GM21423 (cell line): Measurements from ENCODE around the gene LRRK1.

Source experiments
- ATAC-seq: cut with Tn5 transposase; IDR thresholded peaks from one replicate; pipeline ENCODE4 v1.9.1; 2021; ENCODE audit warnings: mild to moderate bottlenecking, moderate library complexity; ENCODE audit not compliant: unreplicated experiment

LRRK1 gene

GRCh38 chr15:100890051-100890720 is 29.0 kb upstream of the LRRK1 start:
- ATAC-seq, result no peak

- ATAC-seq, result no peak
Measured at GRCh38 chr15:100890850-100891249, 28.3 kb upstream of the LRRK1 start.

- no peak for ATAC-seq
Measured at GRCh38 chr15:100891307-100892012, 27.7 kb upstream of the LRRK1 start.

GRCh38 chr15:100892013-100892355 is 27.2 kb upstream of the LRRK1 start:
- no peak for ATAC-seq

DNA sequence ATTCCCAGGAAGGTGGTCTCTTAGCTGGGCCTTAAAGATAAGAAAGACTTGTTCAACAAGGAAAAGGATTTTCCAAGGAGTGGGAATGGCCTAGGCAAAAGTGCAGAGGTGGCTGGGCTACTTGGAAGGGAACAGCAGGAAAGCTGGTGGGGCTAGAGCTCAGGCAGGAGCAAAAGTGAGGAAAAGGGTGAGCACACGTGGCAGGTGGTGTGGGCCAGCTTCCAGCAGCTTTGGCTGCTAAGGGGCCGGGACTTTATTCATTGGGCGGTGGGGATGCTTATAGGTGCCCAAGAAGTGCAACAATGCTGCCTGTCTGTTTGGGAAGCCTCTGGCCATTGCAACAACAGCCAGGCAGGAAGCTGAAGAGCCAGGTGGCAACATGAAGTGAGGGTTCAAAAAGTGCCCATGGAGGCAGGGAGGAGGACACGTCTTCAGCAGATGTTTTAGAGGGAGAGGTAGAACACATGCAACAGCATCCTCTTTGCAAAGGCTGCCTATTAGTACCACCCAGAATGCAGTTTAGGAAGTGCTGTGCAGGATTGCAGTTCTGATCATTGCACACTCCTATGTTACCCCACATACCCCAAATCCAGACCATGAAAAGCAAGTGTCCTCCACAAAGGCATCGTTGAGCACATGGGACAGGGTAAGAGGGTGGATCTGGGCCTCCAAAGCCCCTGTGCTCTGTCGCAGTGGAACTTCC is 25.7 kb upstream of the LRRK1 start:
- no peak for ATAC-seq

- ATAC-seq, result no peak
Measured at GRCh38 chr15:100893964-100894295, 25.2 kb upstream of the LRRK1 start.

GRCh38 chr15:100895721-100896120 is 23.4 kb upstream of the LRRK1 start:
- no peak for ATAC-seq

- no peak for ATAC-seq
Measured at GRCh38 chr15:100897221-100898151, 21.7 kb upstream of the LRRK1 start.

GRCh38 chr15:100898152-100898490 is 21.0 kb upstream of the LRRK1 start:
- no peak for ATAC-seq

- ATAC-seq, result no peak
Measured at GRCh38 chr15:100898661-100899462, 20.3 kb upstream of the LRRK1 start.

GRCh38 chr15:100899601-100900000 is 19.6 kb upstream of the LRRK1 start:
- no peak for ATAC-seq

- ATAC-seq, result no peak
Measured at GRCh38 chr15:100900136-100900794, 18.9 kb upstream of the LRRK1 start.

GRCh38 chr15:100900795-100901169 is 18.4 kb upstream of the LRRK1 start:
- ATAC-seq, result no peak

DNA sequence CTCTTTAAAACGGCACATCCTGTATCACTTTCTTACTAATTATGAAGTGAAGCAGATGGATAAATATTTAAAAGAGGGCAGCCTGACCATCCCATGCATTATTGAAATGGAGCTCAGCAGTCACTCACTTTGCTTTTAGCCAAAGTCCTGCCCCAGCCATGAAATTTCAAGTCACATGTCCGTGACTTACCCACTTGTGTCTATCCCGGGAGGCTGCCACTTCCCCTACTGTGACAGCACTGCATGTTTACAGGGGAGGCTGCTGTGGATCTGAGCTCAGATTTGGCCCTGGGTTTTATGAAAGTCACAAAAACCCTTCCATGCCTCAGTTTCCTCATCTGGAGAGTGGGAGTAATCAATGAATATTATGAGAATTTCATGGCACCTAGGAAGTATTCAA is 17.9 kb upstream of the LRRK1 start:
- ATAC-seq, result no peak

- ATAC-seq, result no peak
Measured at GRCh38 chr15:100901702-100902435, 17.3 kb upstream of the LRRK1 start.

DNA sequence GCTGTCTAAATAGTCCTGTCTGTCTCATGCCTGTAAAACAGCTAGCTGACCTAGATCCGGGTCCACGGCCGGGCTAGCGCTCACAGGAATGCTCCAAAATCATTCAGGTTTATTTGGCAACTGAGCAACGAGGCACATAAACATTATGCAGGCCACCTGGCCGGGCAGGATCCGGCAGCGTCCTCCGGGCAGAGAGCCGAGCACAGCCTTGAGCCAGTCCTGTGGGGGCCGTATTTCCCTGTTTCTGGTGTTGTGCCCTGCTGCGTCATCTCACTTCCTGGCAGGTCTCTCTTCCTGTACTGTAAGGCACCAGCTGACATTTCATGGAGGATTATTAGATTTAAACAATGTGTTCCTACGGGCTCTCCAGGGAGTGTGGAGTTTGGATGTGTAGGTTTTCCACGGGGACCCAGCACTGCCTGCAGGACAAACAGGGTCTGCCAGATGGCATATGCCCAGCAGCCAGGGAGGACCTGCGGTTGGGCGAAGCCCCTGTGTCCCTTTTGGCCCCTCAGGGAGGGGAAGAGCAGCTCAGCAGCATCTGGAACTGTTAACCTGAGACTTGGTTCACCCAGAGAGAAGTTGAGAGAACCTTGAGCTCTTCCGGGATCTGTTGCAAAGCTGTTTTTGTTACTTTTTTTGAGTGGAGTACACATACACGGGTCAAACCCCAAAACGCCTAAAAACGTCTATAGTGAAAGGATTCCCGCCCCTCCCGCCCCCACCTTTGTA is 16.6 kb upstream of the LRRK1 start:
- ATAC-seq, result no peak

GRCh38 chr15:100903168-100903554 is 16.0 kb upstream of the LRRK1 start:
- ATAC-seq, result no peak

- no peak for ATAC-seq
Measured at GRCh38 chr15:100905850-100906249, 13.3 kb upstream of the LRRK1 start.

DNA sequence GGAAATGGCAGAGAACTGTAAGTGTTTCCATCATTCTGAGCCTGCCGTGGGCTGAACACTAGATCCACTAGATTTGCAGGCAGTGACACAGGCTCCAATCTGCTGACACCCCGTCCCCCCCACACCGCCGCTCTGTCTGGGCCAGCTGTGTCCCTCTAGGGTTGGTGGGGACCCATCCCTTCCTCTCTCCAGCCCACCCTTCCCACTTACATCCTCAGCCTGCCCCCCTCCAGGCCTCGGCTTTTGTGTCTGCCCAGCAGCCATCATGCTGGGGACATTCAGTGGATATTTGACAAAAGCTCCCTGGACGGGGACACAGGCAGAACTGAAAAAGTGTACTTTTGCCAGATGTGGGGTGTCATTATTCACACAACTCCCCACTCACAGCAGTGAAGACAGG is 10.7 kb upstream of the LRRK1 start:
- no peak for ATAC-seq
